Suprapubic skin (tissue), 3 donors: ENCODE measurements around the gene PGAP3.

Source experiments
- POLR2A ChIP-seq, 2 donors: fragments of 450-650 bp; IDR thresholded peaks; one replicate each; pipeline ENCODE4 v1.6.1; 2017; ENCODE audit warnings: antibody characterized with exemption in 2 of 2, mild to moderate bottlenecking in 2 of 2, moderate library complexity in 2 of 2
- TF ChIP-seq, protein P1 (sequence below), 2 donors: fragments of 200-600 bp in 1 of 2; fragments of 450-650 bp in 1 of 2; sonication (generic) in 1 of 2; IDR thresholded peaks; one replicate each; pipeline ENCODE4 v1.5.1; 2016 to 2019; ENCODE audit warnings: antibody characterized with exemption in 2 of 2, mild to moderate bottlenecking in 1 of 2, moderate library complexity in 1 of 2

DNA sequence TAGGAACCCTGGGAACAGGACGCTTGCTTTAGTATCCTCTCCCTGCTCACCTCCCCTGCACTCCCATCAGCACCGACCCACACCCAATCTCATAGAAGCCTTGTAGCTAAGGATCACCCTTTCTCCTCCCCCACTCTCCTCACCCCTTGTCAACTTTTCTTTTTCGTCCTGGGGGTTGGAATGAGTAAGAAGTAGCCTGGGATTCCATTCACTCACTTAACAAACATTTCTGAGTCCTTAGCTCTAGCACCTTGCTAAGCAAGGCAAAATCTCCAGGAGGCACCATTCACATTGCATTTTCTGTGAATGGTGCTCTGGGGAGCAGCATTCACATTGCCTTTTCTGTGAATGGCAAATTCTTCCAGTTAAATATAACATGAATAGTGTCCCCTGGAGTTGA is 1.1 kb upstream of the PGAP3 start:
- TF ChIP-seq, protein P1, sequence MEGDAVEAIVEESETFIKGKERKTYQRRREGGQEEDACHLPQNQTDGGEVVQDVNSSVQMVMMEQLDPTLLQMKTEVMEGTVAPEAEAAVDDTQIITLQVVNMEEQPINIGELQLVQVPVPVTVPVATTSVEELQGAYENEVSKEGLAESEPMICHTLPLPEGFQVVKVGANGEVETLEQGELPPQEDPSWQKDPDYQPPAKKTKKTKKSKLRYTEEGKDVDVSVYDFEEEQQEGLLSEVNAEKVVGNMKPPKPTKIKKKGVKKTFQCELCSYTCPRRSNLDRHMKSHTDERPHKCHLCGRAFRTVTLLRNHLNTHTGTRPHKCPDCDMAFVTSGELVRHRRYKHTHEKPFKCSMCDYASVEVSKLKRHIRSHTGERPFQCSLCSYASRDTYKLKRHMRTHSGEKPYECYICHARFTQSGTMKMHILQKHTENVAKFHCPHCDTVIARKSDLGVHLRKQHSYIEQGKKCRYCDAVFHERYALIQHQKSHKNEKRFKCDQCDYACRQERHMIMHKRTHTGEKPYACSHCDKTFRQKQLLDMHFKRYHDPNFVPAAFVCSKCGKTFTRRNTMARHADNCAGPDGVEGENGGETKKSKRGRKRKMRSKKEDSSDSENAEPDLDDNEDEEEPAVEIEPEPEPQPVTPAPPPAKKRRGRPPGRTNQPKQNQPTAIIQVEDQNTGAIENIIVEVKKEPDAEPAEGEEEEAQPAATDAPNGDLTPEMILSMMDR (IDR thresholded peaks at IDR 0.05) = no peak
- TF ChIP-seq POLR2A (IDR thresholded peaks at IDR 0.05) = no peak
